Activated CD4-positive, alpha-beta T cell treated with anti-CD3 and anti-CD28 coated beads, Interleukin-2, Interleukin-6, amounts not matched to agents 100 ng/mL and 50 ng/mL, durations not matched to agents 16 hours and 8 hours (primary cell): ENCODE results near the gene CMTM2.
"Not testable (repeated sequence)": the region's sequence is repeated elsewhere in the genome, so short reads cannot be mapped to it uniquely, and the experiment has no call there.

Experiments used
- DNase-seq: peaks from one replicate; pipeline ENCODE4 v3.0.0-alpha.2; 2020

The CMTM2 gene

DNA sequence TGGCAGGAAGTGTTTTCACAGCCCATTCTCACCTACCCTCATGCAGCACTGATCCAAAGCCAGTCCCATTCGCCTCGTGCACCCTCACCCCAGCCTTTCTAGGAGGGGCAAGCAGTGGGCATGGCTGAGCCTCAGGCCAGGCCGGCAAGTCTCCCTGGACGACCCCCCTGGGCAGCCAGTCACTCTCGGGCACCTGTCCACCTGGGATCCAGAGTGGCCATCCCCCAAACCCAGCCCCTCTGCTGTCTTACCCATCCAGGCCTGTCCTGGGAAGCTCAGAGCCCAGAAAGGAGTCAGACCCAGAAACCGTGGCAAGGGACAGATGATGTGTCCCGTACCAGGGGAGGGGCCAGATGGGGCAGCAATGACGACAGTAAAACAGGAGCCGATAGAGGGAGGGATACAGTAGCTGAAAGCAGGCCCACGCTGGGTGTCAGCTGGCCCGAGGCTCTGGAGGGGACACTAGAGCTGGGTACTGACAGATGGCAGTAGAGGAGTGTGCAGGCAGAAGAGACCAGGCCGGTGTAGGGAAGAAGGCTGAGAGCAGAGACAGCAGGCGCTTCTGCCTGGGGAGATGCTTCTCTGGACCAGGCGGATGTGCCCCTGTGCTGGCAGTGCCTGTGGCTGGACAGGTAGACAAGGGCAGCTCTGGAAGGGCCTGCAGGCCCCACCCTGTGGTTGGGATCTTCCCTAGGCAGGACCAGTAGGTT, 31.0 kb downstream of the CMTM2 start:
- no peak for DNase-seq

DNA sequence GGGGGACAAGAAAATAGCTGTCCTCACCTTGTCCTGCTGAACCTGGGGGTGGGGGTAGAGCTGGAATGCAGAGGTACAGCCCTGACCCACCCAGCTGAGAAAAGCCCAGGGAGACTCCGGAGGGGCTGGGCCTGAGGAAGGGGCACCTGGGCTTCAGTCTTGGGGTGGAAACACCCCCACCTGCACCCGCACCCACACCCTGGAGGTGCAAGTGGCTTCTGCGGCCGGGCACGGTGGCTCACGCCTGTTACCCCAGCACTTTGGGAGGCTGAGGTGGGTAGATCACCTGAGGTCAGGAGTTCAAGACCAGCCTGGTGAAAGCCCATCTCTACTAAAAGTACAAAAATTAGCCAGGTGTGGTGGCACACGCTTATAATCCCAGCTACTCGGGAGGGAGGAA, 32.6 kb downstream of the CMTM2 start:
- not testable (repeated sequence) for DNase-seq

DNA sequence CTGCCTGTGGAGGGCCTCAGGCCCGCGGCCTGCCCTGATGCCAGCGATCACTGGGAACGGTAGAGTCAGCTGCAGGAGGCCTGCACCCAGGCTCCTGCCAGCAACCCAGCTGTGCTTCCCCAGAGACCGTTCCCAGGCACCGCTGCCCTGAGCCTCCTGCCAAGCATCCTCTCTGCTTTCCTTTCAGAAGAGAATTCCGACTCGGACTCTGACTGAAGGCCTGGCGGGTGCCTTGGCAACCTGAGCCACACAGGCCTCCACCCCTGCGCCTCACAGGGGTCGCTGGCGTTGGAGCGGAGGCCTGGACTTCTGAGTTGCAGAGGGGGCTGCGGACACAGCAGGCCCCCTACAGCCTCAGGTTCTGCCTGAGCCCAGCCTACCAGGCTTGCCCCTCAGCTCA, 33.2 kb downstream of the CMTM2 start:
- DNase-seq = no peak

DNA sequence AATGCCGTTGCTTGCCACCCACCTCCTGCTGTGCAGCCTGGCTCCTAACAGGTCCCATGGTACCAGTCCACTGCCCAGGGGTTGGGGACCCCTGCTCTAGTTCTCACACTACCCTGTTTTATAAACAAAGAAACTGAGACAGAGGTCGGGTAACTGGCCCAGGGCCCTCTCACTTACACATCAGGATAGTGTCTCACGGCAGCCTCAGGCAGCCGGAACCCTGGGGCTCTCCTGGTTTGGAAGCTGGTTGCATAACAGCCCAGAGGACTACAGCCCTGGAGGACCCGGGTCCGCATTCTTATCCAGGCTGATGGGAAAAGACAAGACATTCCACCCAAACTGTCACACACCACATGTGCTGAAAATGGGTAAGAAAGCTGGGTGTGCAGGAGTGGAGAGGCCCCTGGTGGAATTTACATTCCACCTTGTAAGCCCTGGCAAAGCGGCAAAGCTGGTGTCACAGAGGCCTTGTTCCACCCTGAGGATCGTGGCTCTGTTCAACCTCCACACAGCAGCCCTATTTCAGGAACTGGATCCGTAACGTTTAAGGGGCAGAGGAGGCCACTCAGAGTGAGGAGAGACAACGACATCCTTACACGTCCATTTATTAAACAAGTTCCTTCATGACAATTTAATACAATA, 35.0 kb downstream of the CMTM2 start:
- DNase-seq = no peak

DNA sequence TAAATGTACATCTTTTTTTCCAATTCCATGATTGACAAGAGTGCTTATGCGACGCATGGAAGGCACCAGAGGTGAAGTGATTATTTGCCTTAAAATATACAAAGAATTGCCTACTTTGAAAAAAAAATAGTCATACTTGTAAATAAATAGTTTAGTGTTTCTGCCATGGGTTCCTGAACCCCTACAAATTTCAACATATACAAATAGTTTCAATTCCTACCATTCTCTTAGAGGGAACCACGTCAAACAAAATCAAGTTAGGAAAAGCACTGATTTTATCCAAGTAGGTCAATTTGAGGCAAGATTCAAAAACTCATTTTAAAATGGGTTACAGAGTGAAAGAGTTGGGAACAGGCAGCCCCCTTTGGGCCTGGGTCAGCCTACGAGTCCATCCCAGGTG, 36.9 kb downstream of the CMTM2 start:
- no peak for DNase-seq

DNA sequence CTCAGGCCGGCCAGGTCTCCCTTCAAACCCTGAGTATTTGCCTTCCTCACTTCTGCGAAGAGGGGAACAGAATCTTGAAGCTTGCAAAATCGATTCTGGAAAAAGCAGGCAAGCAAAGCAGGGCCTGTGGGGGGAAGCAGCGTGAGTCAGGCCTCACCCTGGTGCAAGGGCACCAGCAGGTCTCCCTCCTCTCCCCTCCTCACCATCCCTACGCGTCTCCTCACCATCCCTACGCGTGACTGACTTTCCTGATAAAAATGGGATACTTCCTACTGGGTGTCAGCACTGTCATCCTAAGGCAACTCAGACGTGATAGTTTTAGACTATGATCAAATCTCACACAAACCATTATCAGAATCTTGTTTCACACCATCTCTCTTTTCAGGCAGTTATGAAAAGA, 37.3 kb downstream of the CMTM2 start:
- DNase-seq = no peak

DNA sequence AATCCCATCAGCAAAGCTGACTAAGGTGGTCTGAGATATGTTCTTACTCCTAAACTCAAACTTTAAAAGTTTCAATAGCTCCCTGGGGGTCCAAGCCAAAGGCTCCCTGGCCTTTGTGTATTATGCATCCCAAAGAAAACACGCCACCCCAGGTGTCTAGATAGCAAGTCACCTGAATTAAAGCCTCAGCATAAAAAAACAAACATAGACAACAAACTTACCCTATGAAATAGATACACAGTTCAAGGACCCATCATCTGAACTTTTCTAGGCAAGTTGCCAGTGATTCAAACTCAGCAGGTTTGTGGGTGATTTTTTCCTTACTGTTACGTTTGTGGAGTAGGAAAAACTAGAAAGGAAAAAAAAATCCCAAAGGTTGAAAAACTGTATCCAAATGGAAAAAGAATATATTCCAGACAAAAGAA, 37.8 kb downstream of the CMTM2 start:
- DNase-seq = no peak

DNA sequence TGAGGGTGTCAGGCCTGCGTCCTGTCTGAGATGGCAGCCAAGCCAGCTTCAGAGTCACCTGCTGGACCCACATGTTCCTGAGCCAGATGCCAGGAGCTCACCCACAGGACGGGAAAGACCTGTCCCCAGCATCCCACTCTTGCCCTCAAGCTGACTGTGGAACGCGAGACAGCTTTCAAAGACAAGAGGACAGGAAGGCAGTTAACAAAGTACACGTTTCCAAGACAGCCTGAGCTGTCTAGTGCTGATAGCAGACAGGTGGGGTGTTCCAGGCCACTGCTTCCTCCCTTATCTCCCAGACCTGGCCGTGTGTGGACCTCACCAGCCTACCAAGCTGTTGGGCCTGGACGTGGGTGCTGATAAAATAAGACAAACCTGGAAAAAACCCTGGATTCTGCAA, 38.5 kb downstream of the CMTM2 start:
- DNase-seq = no peak

DNA sequence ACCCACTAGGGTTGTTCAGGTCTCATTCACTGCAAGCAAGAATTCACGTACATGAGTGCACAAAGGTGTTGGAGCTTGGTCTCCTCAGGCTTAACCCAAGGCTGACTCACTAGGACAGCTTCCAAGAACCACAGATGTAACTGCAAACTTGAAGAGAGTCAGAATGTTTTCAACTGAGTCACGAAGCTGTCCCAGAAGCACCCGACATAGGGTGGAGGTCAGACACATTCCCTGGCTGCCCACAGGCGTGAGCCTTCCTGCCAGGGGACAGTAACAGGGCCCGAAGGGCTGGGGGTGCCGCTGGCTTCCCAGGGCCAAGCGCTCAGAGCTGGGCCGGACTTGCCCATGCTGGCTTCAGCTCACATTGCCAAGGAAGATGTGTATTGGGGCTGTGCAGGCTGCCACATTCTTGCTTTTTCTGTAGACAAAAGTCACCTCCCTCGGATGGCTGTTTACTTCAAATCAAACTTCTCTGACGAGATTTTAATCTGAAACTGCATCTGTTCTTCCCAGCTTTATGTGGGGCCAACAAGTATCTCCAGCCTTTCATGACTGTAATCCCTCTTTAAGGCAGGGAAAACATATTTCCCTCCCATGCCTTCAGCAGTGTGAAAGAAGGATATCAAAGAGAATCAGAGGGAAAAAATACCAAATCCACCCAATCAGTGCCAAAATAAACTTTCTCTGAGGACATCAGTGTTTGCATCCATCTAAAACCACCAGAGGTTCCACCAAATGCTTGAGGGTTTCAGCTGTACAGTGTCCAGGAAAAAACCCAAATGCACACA, 39.5 kb downstream of the CMTM2 start:
- DNase-seq = no peak

DNA sequence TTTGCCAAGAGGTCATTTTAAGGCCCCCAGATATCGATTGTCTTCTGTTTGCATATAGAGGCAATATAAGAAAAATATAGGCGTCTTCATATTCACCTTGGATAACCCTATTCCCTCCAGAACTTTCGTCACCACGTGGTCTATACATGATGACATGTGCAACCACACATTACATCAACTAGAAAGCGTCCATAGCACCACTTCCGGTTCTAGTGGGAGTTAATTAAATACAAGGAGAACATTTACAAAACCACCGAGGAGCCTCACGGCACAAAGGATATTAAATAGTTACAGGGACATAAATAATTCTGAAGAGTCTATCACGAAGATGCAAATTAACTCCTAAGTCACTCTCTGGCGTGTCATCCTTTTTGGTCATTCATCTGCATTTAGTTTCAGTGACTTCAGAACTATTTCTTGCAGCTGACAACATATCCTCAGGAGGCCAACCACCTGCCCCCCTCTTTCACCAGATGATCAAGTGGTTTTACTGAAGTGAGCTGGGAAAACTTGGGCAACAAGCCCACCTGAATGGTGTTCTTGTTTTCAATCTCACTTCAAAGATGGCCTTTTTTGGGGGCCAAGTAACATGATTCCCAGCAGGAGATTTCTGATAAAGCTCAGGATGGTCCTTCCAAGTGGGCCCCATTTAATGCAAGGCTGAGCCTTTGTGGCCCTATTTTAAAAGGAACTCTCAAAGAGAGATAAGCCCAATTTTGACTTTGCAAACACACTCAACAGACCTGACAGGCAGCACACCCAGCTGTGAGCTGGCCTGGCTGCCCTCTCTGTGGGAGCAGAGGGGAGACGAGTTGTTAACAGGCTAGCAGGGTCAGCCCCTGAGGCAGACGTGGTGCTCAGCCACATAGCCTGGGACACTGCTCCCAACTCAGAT, 40.5 kb downstream of the CMTM2 start:
- no peak for DNase-seq

DNA sequence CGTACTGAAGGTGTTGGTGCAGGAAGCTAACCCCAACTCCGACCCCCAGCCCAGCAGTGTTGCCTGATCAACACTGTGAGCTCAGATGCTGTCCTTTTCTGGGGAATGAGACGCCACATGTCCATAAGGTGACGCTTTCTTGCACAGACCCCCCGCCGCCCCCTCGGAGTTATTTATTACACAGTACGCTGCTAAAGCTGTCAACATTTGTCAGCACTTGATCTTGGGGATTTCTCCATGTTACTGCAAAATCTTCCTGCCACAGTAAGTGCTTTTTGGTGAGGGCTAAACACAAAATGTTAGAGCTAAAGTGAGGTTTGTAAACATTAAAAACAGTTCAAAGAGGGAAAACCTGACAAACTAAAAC, 41.1 kb downstream of the CMTM2 start:
- no peak for DNase-seq

DNA sequence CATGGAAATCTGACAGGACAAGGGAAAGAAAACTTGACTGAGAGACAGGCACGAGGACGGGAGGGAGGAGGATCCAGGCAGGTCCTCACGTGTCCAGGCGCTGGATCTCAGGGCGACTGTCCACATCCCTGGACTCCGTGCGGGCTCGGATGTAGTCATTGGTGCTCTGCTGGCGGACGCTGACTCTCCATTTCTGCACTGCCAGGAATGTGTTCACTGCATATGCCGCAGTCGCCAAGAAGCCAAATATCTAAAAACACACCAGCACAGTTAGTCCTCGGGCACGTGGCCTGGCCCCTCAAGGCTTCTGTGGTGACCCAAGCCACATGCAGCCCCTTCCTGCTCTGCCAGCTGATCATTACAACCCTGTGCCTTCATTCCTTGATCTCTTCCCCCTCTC, 42.7 kb downstream of the CMTM2 start:
- DNase-seq = no peak

DNA sequence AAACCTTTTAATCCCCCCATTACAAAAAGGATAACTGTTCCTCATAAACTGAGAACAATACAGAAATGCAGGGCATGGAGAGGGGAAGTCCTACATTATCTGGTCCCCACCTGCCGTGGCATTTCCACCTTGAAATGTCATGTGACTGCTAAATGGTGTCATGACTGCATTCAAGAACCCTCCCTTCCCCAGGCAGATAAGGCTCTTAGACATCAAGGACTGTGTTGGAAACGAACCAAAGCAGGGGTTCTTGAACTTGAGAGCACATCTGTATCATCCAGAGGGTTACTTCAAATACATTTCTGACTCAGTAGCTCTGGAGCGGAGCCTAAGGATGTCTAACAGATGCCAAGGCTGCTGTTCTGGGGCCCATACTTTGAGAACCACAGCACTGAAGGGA, 43.6 kb downstream of the CMTM2 start:
- no peak for DNase-seq

DNA sequence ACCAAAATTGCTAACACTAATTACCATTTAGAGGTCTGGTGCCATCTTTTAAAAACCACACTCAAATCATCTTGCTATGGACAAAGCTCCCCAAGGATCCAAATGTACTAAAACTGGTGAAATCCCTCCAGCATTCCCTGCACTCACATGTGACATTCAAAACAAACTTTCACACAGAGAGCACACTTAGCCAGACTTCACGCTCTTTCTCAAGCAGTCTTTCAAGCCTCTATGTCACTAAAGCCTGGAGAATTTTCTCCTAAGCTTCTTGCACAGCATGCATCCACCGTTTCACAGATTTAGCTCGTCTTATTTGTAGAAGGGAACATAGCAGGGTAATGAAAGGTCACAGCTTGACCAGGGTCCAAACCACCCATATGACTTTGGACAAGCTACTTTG, 44.5 kb downstream of the CMTM2 start:
- no peak for DNase-seq

DNA sequence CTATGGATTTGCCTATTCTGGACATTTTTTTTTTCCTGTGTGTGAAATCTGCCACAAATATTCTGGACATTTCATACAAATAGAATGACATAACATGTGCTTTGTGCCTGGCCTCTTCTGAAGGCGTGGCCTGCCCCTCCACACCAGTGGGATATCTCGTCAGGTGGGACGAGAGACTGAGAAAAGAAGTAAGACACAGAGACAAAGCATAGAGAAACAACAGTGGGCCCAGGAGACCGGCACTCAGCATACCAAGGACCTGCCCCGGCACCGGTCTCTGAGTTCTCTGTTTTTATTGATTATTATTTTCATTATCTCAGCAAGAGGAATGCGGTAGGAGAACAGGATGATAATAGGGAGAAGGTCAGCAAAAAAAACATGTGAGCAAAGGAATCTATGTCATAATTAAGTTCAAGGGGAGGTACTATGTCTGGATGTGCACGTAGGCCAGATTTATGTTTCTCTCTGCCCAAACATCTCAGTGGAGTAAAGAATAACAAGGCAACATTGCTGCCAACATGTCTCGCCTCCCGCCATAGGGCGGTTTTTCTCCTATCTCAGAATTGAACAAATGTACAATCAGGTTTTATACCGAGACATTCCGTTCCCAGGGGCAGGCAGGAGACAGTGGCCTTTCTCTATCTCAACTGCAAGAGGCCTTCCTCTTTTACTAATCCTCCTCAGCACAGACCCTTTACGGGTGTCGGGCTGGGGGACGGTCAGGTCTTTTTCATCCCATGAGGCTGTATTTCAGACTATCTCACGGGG, 48.5 kb downstream of the CMTM2 start:
- DNase-seq = not testable (repeated sequence)

DNA sequence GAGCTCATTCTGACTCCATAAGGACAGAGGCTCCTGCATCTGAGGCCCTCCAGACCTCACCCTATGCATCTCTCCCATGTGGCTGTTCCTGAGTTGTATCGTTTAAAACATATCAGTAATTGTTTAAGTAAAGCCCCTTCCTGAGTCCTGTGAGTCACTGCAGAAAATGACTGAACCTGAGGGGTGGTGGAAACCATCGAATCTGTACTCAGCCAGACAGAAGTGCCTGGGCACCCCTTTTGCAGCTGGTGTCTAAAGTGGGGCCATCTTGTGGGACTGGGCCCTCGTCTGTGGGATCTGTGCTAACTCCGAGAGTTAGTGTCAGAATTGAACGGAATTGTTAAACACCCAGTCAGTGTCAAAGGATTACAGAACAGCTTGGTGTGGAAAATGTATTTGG, 50.6 kb downstream of the CMTM2 start:
- DNase-seq = no peak

DNA sequence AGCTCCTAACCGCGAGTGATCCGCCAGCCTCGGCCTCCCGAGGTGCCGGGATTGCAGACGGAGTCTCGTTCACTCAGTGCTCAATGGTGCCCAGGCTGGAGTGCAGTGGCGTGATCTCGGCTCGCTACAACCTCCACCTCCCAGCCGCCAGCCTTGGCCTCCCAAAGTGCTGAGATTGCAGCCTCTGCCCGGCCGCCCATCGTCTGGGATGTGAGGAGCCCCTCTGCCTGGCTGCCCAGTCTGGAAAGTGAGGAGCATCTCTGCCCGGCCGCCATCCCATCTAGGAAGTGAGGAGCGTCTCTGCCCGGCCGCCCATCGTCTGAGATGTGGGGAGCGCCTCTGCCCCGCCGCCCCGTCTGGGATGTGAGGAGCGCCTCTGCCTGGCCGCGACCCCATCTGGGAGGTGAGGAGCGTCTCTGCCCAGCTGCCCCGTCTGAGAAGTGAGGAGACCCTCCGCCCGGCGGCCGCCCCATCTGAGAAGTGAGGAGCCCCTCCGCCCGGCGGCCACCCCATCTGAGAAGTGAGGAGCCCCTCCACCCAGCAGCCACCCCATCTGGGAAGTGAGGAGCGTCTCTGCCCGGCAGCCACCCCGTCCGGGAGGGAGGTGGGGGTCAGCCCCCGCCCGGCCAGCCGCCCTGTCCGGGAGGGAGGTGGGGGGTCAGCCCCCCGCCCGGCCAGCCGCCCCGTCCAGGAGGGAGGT, 51.4 kb downstream of the CMTM2 start:
- not testable (repeated sequence) for DNase-seq

DNA sequence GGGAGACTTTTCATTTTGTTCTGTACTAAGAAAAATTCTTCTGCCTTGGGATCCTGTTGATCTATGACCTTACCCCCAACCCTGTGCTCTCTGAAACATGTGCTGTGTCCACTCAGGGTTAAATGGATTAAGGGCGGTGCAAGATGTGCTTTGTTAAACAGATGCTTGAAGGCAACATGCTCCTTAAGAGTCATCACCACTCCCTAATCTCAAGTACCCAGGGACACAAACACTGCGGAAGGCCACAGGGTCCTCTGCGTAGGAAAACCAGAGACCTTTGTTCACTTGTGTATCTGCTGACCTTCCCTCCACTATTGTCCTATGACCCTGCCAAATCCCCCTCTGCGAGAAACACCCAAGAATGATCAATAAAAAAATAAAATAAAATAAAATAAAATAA, 52.3 kb downstream of the CMTM2 start:
- not testable (repeated sequence) for DNase-seq

DNA sequence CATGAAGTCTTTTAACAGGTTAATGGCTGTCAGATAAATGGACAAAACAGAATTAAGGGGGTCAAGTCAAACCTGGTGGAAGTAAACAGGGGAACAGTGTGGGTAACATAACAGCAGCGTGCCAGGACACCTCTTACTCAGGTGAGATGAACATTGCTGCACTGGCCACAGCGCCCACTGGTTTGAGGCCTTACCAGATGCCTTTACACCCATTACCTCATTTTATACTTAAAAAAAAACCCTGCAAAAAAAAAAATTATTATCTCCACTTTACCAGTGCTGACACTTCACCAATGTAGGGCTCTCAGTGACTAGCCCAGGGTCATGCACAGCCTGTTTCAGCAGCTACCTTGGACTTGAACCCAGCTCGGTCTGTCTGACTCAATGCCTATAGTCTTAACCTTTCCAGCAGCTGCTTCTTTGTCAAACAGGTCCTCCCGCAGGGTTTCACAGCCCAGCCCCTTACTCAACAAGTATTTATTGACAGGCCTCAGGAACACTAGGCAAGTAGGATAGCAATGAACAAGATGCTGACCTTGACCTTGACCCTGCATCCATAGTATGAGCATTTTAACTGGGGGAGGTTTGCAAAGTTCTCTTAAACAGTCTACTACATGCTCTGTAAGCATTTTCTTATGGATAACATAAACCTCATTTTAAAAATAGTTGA, 55.4 kb downstream of the CMTM2 start:
- DNase-seq = no peak

DNA sequence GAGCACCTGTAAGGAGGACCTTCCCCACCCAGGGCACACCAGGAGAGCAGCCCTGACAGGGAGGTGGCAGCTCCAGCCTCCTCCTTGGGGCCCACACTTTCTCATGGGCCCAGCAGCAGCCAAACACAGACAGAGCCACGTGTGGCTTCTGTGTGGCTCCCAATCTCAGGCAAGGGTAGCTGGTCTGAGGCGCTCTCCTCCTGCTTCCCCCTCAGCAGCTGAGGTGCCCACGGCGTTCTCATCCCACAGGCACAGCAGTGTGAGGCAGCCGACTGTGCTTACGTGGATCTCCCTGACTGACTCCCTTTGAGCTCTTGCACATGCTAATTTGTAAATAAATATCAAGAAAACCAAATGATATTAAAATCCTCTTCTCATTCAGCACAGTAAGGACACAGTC, 56.1 kb downstream of the CMTM2 start:
- no peak for DNase-seq

DNA sequence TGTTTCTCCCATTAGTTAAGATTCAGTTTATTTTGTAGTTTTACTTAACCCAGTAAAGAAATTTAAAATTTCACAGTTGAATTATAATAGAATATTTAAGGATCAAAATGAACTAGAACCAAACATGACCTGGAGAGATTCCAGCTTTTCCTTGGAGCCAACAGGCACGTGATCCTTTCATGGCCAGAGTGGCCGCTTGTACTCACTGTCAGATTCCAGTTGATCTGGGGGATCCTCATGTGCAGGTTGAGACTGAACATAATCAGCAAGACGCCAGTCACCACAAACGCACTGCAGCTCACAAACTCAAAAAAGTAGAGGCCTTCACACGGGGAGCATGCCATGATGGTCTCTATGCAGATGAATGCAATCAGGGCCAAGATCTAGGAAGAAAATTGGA, 56.9 kb downstream of the CMTM2 start:
- DNase-seq = no peak
